AG10803 (cell line): Measurements from ENCODE around the gene SF3B3.

ENCODE experiments used
- DNase-seq: peaks from one replicate; pipeline ENCODE4 v3.0.0; 2010; ENCODE audit warnings: low read depth
- H3K4me3 ChIP-seq: 2 replicates; pipeline ENCODE4 v1.5.1; 2011; ENCODE audit warnings: mild to moderate bottlenecking, low read length, control low read depth
- TF ChIP-seq, protein P1 (sequence below): conservative IDR thresholded peaks from 2 replicates; pipeline ENCODE4 v1.5.1; 2011; ENCODE audit warnings: mild to moderate bottlenecking, low read length, control low read depth, inconsistent platforms

The SF3B3 gene

DNA sequence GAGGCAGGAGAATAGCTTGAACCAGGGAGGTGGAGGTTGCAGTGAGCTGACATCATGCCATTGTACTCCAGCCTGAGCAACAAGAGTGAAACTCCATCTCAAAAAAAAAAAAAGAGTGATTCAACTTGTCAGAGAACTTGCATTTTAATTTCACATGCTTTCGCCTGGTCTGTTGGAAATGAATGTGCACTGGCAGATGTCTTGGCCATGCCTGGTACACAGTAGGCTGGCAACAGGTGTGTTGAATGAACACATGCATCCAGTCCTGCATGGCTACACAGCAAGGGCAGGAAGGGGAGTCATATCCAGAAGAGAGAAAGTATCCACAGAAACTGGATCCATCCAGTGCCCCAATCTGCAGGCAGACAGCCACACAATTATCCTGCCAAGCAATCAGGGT lies 11.8 kb upstream of the SF3B3 start:
- no peak for DNase-seq
- TF ChIP-seq, protein P1, sequence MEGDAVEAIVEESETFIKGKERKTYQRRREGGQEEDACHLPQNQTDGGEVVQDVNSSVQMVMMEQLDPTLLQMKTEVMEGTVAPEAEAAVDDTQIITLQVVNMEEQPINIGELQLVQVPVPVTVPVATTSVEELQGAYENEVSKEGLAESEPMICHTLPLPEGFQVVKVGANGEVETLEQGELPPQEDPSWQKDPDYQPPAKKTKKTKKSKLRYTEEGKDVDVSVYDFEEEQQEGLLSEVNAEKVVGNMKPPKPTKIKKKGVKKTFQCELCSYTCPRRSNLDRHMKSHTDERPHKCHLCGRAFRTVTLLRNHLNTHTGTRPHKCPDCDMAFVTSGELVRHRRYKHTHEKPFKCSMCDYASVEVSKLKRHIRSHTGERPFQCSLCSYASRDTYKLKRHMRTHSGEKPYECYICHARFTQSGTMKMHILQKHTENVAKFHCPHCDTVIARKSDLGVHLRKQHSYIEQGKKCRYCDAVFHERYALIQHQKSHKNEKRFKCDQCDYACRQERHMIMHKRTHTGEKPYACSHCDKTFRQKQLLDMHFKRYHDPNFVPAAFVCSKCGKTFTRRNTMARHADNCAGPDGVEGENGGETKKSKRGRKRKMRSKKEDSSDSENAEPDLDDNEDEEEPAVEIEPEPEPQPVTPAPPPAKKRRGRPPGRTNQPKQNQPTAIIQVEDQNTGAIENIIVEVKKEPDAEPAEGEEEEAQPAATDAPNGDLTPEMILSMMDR: no peak
- H3K4me3 ChIP-seq: no peak overlapping the region

- H3K4me3 ChIP-seq: no peak overlapping the region
- DNase-seq: peak; percentile 48
- TF ChIP-seq, protein P1: no peak
Measured at GRCh38 chr16:70512456-70512855, 11.2 kb upstream of the SF3B3 start.

GRCh38 chr16:70520612-70521297 lies 2.9 kb upstream of the SF3B3 start:
- H3K4me3 ChIP-seq: no peak overlapping the region
- TF ChIP-seq, protein P1: no peak
- DNase-seq: peak; percentile 67

- DNase-seq: no peak
- peak overlapping the region; percentile 94 for H3K4me3 ChIP-seq
- TF ChIP-seq, protein P1: no peak
Measured at GRCh38 chr16:70522216-70523075, 1.2 kb upstream of the SF3B3 start.

GRCh38 chr16:70523076-70523742 lies 407 bp upstream of the SF3B3 start, which contains the start of gene COG4:
Gene COG4 (minus strand): TSS chr16:70523554. CDS start chr16:70523543, 11 bp downstream.
- TF ChIP-seq, protein P1: no peak
- DNase-seq: peak; percentile 78
- H3K4me3 ChIP-seq: peak within 1 kb of the TSS; percentile 94

DNA sequence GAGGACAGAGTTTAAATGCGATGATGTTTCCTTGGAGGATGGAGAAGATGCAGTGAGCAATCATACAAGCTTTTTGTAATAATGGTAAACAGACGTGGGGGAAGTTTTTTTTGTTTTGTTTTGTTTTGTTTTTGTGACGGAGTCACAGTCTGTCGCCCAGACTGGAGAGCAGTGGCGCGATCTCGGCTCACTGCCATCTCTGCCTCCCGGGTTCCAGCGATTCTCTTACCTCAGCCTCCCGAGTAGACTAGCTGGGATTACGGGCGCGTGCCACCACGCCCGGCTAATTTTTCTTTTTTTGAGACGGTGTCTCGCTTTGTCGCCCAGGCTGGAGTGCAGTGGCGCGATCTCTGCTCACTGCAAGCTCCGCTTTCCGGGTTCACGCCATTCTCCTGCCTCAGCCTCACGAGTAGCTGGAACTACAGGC lies 796 bp downstream of the SF3B3 start:
- peak; percentile 21 for DNase-seq
- peak overlapping the region; percentile 94 for H3K4me3 ChIP-seq

- TF ChIP-seq, protein P1: no peak
- no peak overlapping the region; the same call in 1 of the 2 replicates for H3K4me3 ChIP-seq
- DNase-seq: no peak
Measured at GRCh38 chr16:70526403-70526802, 2.8 kb downstream of the SF3B3 start.
